H9 (cell line): ENCODE data around the gene ATP1A2. TPM values are rescaled to one million over a fixed set of nuclear protein-coding genes. Genes with fewer than 3 reads are reported as not detected.

Experiments
- DNase-seq: peaks from one replicate; pipeline ENCODE4 v3.0.0-alpha.2; 2017
- H2AFZ ChIP-seq: one replicate; pipeline ENCODE4 v1.6.1; 2013; ENCODE audit warnings: mild to moderate bottlenecking, low read length, control low read depth, moderate library complexity
- H2AK5ac ChIP-seq: 2 replicates; pipeline ENCODE4 v1.6.1; 2013; ENCODE audit warnings: low read length, control low read depth, mixed read lengths; ENCODE audit not compliant: insufficient read length
- H2BK120ac ChIP-seq: one replicate; pipeline ENCODE4 v1.6.1; 2013; ENCODE audit warnings: low read depth, mild to moderate bottlenecking, low read length, control low read depth, inconsistent platforms; ENCODE audit not compliant: poor library complexity, severe bottlenecking
- H2BK12ac ChIP-seq: 2 replicates; pipeline ENCODE4 v1.6.1; 2013; ENCODE audit warnings: low read length, control low read depth, mixed read lengths, low read depth; ENCODE audit not compliant: insufficient read length
- H2BK15ac ChIP-seq: 2 replicates; pipeline ENCODE4 v1.6.1; 2013; ENCODE audit warnings: low read depth, low read length, control low read depth
- H2BK20ac ChIP-seq: one replicate; pipeline ENCODE4 v1.6.1; 2013; ENCODE audit warnings: low read depth, mild to moderate bottlenecking, low read length, control low read depth, inconsistent platforms; ENCODE audit not compliant: poor library complexity, severe bottlenecking
- H2BK5ac ChIP-seq: 2 replicates; pipeline ENCODE4 v1.6.1; 2013; ENCODE audit warnings: low read length, control low read depth, mixed read lengths; ENCODE audit not compliant: insufficient read length
- H3K14ac ChIP-seq: 2 replicates; pipeline ENCODE4 v1.6.1; 2013; ENCODE audit warnings: low read length, control low read depth; ENCODE audit not compliant: insufficient read depth
- H3K18ac ChIP-seq: 2 replicates; pipeline ENCODE4 v1.6.1; 2013; ENCODE audit warnings: low read depth, mild to moderate bottlenecking, mixed read lengths, low read length, control low read depth; ENCODE audit not compliant: insufficient read length
- H3K23ac ChIP-seq: 2 replicates; pipeline ENCODE4 v1.6.1; 2013; ENCODE audit warnings: low read length, control low read depth, mixed read lengths, low read depth; ENCODE audit not compliant: insufficient read length
- H3K23me2 ChIP-seq: 2 replicates; pipeline ENCODE4 v1.6.1; 2013; ENCODE audit warnings: low read depth, mild to moderate bottlenecking, mixed read lengths, low read length, control low read depth; ENCODE audit not compliant: insufficient read length, poor library complexity, severe bottlenecking
- H3K27ac ChIP-seq: 2 replicates; pipeline ENCODE4 v1.5.1; 2013; ENCODE audit warnings: low read length, control low read depth, mixed read lengths, low read depth; ENCODE audit not compliant: insufficient read length
- H3K27me3 ChIP-seq: 2 replicates; pipeline ENCODE4 v1.6.1; 2013; ENCODE audit warnings: low read length, control low read depth, inconsistent platforms; ENCODE audit not compliant: insufficient read depth
- H3K4ac ChIP-seq: 2 replicates; pipeline ENCODE4 v1.6.1; 2013; ENCODE audit warnings: low read depth, mild to moderate bottlenecking, control low read depth, inconsistent platforms, low read length, moderate library complexity
- H3K4me1 ChIP-seq: 2 replicates; pipeline ENCODE4 v1.6.1; 2013; ENCODE audit warnings: low read length, control low read depth, inconsistent platforms; ENCODE audit not compliant: insufficient read depth
- H3K4me2 ChIP-seq: 2 replicates; pipeline ENCODE4 v1.6.1; 2013; ENCODE audit warnings: low read length, control low read depth, mixed read lengths; ENCODE audit not compliant: insufficient read length, insufficient read depth
- H3K56ac ChIP-seq: 2 replicates; pipeline ENCODE4 v1.6.1; 2013; ENCODE audit warnings: low read depth, mild to moderate bottlenecking, mixed read lengths, low read length, control low read depth; ENCODE audit not compliant: insufficient read length
- H3K79me1 ChIP-seq: 2 replicates; pipeline ENCODE4 v1.6.1; 2013; ENCODE audit warnings: low read depth, mild to moderate bottlenecking, moderate library complexity, low read length, control low read depth, inconsistent platforms; ENCODE audit not compliant: insufficient read depth, poor library complexity, severe bottlenecking
- H3K79me2 ChIP-seq: 2 replicates; pipeline ENCODE4 v1.6.1; 2013; ENCODE audit warnings: low read length, control low read depth, inconsistent platforms; ENCODE audit not compliant: insufficient read depth
- H3K9ac ChIP-seq: 2 replicates; pipeline ENCODE4 v1.6.1; 2013; ENCODE audit warnings: low read length, control low read depth, mixed read lengths; ENCODE audit not compliant: insufficient read length; ENCODE audit errors: extremely low read depth
- H3K9me3 ChIP-seq: one replicate; pipeline ENCODE4 v1.6.1; 2013; ENCODE audit warnings: low read depth, low read length, inconsistent platforms; ENCODE audit not compliant: control insufficient read depth
- H3T11ph ChIP-seq: one replicate; pipeline ENCODE4 v1.6.1; 2013; ENCODE audit warnings: mild to moderate bottlenecking, low read length, control low read depth, inconsistent platforms
- H4K20me1 ChIP-seq: one replicate; pipeline ENCODE4 v1.6.1; 2013; ENCODE audit not compliant: control insufficient read depth, insufficient read length, insufficient read depth
- H4K5ac ChIP-seq: 2 replicates; pipeline ENCODE4 v1.6.1; 2013; ENCODE audit warnings: low read depth, mild to moderate bottlenecking, mixed read lengths, low read length, control low read depth; ENCODE audit not compliant: insufficient read length
- H4K8ac ChIP-seq: replicated peaks from 2 replicates; pipeline ENCODE4 v1.6.1; 2013; ENCODE audit warnings: low read length, control low read depth, mixed read lengths, low read depth; ENCODE audit not compliant: insufficient read length
- H4K91ac ChIP-seq: 2 replicates; pipeline ENCODE4 v1.6.1; 2013; ENCODE audit warnings: low read depth, mild to moderate bottlenecking, moderate library complexity, mixed read lengths, low read length, control low read depth; ENCODE audit not compliant: insufficient read length
- H3K27ac Mint-ChIP-seq, 3 experiments: 2 replicates in 2 of 3; 3 replicates in 1 of 3; pipeline ENCODE4 v1.8.0; 2020 to 2021; ENCODE audit warnings: mixed read lengths in 3 of 3, mild to moderate bottlenecking in 1 of 3, moderate library complexity in 1 of 3
- H3K27me3 Mint-ChIP-seq: 2 replicates; pipeline ENCODE4 v1.8.0; 2021; ENCODE audit warnings: low read depth, mild to moderate bottlenecking, moderate library complexity, mixed read lengths
- H3K36me3 Mint-ChIP-seq, 3 experiments: 2 replicates in 2 of 3; 3 replicates in 1 of 3; pipeline ENCODE4 v1.8.0; 2020 to 2021; ENCODE audit warnings: low read depth in 3 of 3, mixed read lengths in 3 of 3; ENCODE audit not compliant: insufficient read depth in 1 of 3
- H3K4me1 Mint-ChIP-seq, 2 experiments: 2 replicates each; pipeline ENCODE4 v1.8.0; 2020; ENCODE audit warnings: mixed read lengths in 2 of 2
- H3K4me3 Mint-ChIP-seq, 2 experiments: 2 replicates in 1 of 2; 3 replicates in 1 of 2; pipeline ENCODE4 v1.8.0; 2020 to 2021; ENCODE audit warnings: mild to moderate bottlenecking in 2 of 2, mixed read lengths in 2 of 2, moderate library complexity in 1 of 2
- H3K9me3 Mint-ChIP-seq, 2 experiments: 2 replicates in 1 of 2; 3 replicates in 1 of 2; pipeline ENCODE4 v1.8.0; 2020; ENCODE audit warnings: mild to moderate bottlenecking in 2 of 2, mixed read lengths in 2 of 2, moderate library complexity in 1 of 2
- WGBS: extraction: QIAGEN DNeasy Blood & Tissue Kit; methylation state at CpG from one replicate; pipeline ENCODE4 v1.1.7; 2013; ENCODE audit warnings: missing lambda C conversion rate, low lambda C conversion rate, mixed read lengths; ENCODE audit not compliant: insufficient read length; ENCODE audit errors: extremely low coverage; 5-methylcytosine and 5-hydroxymethylcytosine counted together
- total RNA-seq: library from RNA; stranded (reverse); gene quantifications from 2 replicates; pipeline ENCODE4 v1.2.1, GENCODE V29; 2021
- TF ChIP-seq, protein P1 (sequence below): fragments of 200-600 bp; sonication (generic); conservative IDR thresholded peaks from 3 replicates; pipeline ENCODE4 v1.8.0; 2021; ENCODE audit warnings: antibody characterized with exemption, mild to moderate bottlenecking

Gene ATP1A2
- total RNA-seq, 1 experiment from 2014 or later: 3.0 TPM

DNA sequence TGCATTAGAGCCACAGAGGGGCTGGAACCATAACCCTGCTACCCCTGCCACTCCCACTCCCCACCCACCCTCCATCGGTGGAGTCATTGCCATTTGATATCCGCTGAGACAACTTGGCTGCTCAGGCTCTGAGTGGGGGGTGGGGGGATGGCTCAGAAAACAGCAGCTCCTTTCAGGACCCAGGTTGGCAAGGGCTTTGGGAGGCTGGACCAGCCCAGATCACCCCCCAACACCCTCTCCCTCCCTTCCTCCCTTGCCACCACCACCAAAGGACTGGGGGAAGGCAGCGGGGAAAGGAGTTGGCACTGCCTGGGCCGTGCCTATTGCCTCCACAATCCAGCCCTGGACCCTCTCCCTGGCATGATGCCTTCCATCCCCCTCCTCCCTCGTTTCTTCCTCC lies 47.3 kb upstream of the ATP1A2 start:
- Histone ChIP-seq H4K91ac (no peak overlapping the region), H2BK15ac (no peak overlapping the region), H3K27ac (no peak overlapping the region), H3K9ac (no peak overlapping the region), H3K23me2 (peaks cover 5% of the 10 kb centered on the region), H4K5ac (no peak overlapping the region), H2AK5ac (no peak overlapping the region), H3T11ph (no peak overlapping the region), H3K56ac (no peak overlapping the region), H3K18ac (no peak overlapping the region), H3K4ac (no peak overlapping the region), H3K79me1 (no peaks in the 10 kb centered on the region), H2BK5ac (no peak overlapping the region), H3K23ac (no peak overlapping the region), H2BK12ac (no peak overlapping the region), H4K8ac (no peak overlapping the region), H3K9me3 (no peaks in the 10 kb centered on the region), H3K4me2 (no peak overlapping the region), H2BK20ac (no peak overlapping the region), H4K20me1 (no peaks in the 10 kb centered on the region), H3K4me1 (peaks cover 6% of the 10 kb centered on the region; the same call in 1 of the 2 replicates), H3K14ac (no peak overlapping the region), H2BK120ac (no peak overlapping the region), H3K79me2 (no peaks in the 10 kb centered on the region), H2AFZ (no peak overlapping the region), H3K27me3 (peaks cover 4% of the 10 kb centered on the region; the same call in 1 of the 2 replicates)
- DNase-seq: no peak
- H3K4me1 Mint-ChIP-seq: peaks cover 31 to 33% of the 10 kb centered on the region in 2 experiments
- no peak overlapping the region for H3K27ac Mint-ChIP-seq
- no peaks in the 10 kb centered on the region for H3K36me3 Mint-ChIP-seq
- H3K4me3 Mint-ChIP-seq: no peak overlapping the region; a peak in 1 of 5 replicates
- H3K9me3 Mint-ChIP-seq: no peaks in the 10 kb centered on the region
- TF ChIP-seq, protein P1, sequence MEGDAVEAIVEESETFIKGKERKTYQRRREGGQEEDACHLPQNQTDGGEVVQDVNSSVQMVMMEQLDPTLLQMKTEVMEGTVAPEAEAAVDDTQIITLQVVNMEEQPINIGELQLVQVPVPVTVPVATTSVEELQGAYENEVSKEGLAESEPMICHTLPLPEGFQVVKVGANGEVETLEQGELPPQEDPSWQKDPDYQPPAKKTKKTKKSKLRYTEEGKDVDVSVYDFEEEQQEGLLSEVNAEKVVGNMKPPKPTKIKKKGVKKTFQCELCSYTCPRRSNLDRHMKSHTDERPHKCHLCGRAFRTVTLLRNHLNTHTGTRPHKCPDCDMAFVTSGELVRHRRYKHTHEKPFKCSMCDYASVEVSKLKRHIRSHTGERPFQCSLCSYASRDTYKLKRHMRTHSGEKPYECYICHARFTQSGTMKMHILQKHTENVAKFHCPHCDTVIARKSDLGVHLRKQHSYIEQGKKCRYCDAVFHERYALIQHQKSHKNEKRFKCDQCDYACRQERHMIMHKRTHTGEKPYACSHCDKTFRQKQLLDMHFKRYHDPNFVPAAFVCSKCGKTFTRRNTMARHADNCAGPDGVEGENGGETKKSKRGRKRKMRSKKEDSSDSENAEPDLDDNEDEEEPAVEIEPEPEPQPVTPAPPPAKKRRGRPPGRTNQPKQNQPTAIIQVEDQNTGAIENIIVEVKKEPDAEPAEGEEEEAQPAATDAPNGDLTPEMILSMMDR: no peak
- no CpG with 5 or more reads among the region's 5 CpGs for whole genome bisulfite sequencing
- H3K27me3 Mint-ChIP-seq: peaks cover 69% of the 10 kb centered on the region
